Tibial nerve (tissue), 4 donors: Measurements from ENCODE around the gene SORCS2. TPM values are rescaled to one million over a fixed set of nuclear protein-coding genes. Genes with fewer than 3 reads are reported as not detected.

Experiments
- DNase-seq, 2 donors: peaks; one replicate each; pipeline ENCODE4 v3.0.0-alpha.2; 2019; ENCODE audit warnings: low spot score in 2 of 2
- H3K27ac ChIP-seq, 4 donors: fragments of 200-600 bp; sonication (generic) in 3 of 4; one replicate each; pipeline ENCODE4 v1.5.1; 2017 to 2019; ENCODE audit warnings: mild to moderate bottlenecking in 1 of 4
- H3K27me3 ChIP-seq, 2 donors: fragments of 200-600 bp; sonication (generic) in 1 of 2; one replicate each; pipeline versions ENCODE4 v1.5.1 to v1.6.0; 2017 to 2019
- H3K36me3 ChIP-seq, 3 donors: fragments of 200-600 bp; sonication (generic); one replicate each; pipeline ENCODE4 v1.5.1; 2018 to 2019
- H3K4me1 ChIP-seq, 4 donors: fragments of 200-600 bp; sonication (generic) in 3 of 4; one replicate each; pipeline ENCODE4 v1.5.1; 2017 to 2019
- H3K4me3 ChIP-seq, 4 donors: fragments of 200-600 bp; sonication (generic) in 3 of 4; one replicate each; pipeline ENCODE4 v1.5.1; 2017 to 2019; ENCODE audit warnings: mild to moderate bottlenecking in 1 of 4, moderate library complexity in 1 of 4
- H3K9me3 ChIP-seq, 4 donors: fragments of 200-600 bp; sonication (generic) in 3 of 4; one replicate each; pipeline ENCODE4 v1.5.1; 2017 to 2019
- CTCF ChIP-seq, 5 experiments: fragments of 200-600 bp in 3 of 5; fragments of 450-650 bp in 2 of 5; sonication (generic) in 3 of 5; IDR thresholded peaks; one replicate each; pipeline ENCODE4 v1.5.1; 2016 to 2019; ENCODE audit warnings: antibody characterized with exemption in 5 of 5, mild to moderate bottlenecking in 3 of 5, moderate library complexity in 2 of 5
- EP300 ChIP-seq, 2 donors: sonication (generic); formaldehyde crosslinking; IDR thresholded peaks; one replicate each; pipeline ENCODE4 v1.6.1; 2017; ENCODE audit warnings: antibody characterized with exemption in 2 of 2, mild to moderate bottlenecking in 1 of 2
- POLR2A ChIP-seq, 2 donors: fragments of 450-650 bp; IDR thresholded peaks; one replicate each; pipeline ENCODE4 v1.6.1; 2017; ENCODE audit warnings: antibody characterized with exemption in 2 of 2, mild to moderate bottlenecking in 2 of 2, moderate library complexity in 2 of 2
- WGBS, 2 donors: methylation state at CpG; one replicate each; pipeline ENCODE4 v1.1.5; 2018; 5-methylcytosine and 5-hydroxymethylcytosine counted together
- total RNA-seq, 4 donors: library from RNA; depleted of rRNA; stranded (reverse); fragments of >200 nt; gene quantifications; one replicate each; pipeline ENCODE4 v1.1.0, GENCODE V29; 2016

Gene SORCS2
- total RNA-seq, 4 donors from 2014 or later, result 15.6 to 48.9 (median 38.3) TPM

GRCh38 chr4:7397206-7398103 is 205.1 kb downstream of the SORCS2 start:
- H3K4me1 ChIP-seq, result peaks cover 0 to 26% (median 0%) of the 10 kb centered on the region in 4 donors
- H3K9me3 ChIP-seq, result no peaks in the 10 kb centered on the region
- H3K27me3 ChIP-seq, result no peaks in the 10 kb centered on the region
- no peaks in the 10 kb centered on the region for H3K36me3 ChIP-seq
- 79 to 83% methylated on average over 24 of the region's 24 CpGs for WGBS, 2 donors
- no peak for TF ChIP-seq POLR2A (IDR thresholded peaks at IDR 0.05)
- no peak for TF ChIP-seq CTCF (IDR thresholded peaks at IDR 0.05)
- TF ChIP-seq EP300 (IDR thresholded peaks at IDR 0.05), result no peak
- no peak for DNase-seq
- no peak overlapping the region for H3K27ac ChIP-seq
- no peak overlapping the region for H3K4me3 ChIP-seq

- Histone ChIP-seq H3K27me3 (no peaks in the 10 kb centered on the region), H3K36me3 (no peaks in the 10 kb centered on the region), H3K9me3 (no peaks in the 10 kb centered on the region), H3K4me3 (no peak overlapping the region), H3K27ac (no peak overlapping the region), H3K4me1 (peaks cover 0 to 20% (median 0%) of the 10 kb centered on the region in 4 donors)
- WGBS, 2 donors, result 27 to 41% methylated on average over 6 of the region's 6 CpGs
- DNase-seq, result no peak
- TF ChIP-seq CTCF (IDR thresholded peaks at IDR 0.05) (no peak), POLR2A (IDR thresholded peaks at IDR 0.05) (no peak), EP300 (IDR thresholded peaks at IDR 0.05) (no peak)
These were observed 205.7 kb downstream of the SORCS2 start for GRCh38 chr4:7398104-7398423.

- Histone ChIP-seq H3K27ac (no peak overlapping the region), H3K4me1 (peaks cover 0 to 12% (median 0%) of the 10 kb centered on the region in 4 donors), H3K9me3 (no peaks in the 10 kb centered on the region), H3K4me3 (no peak overlapping the region), H3K27me3 (no peaks in the 10 kb centered on the region), H3K36me3 (no peaks in the 10 kb centered on the region)
- no peak for TF ChIP-seq EP300 (IDR thresholded peaks at IDR 0.05)
- no peak for TF ChIP-seq CTCF (IDR thresholded peaks at IDR 0.05)
- TF ChIP-seq POLR2A (IDR thresholded peaks at IDR 0.05), result no peak
- no peak for DNase-seq
- WGBS, 2 donors, result 66 to 71% methylated on average over 8 of the region's 8 CpGs
These were observed 206.6 kb downstream of the SORCS2 start for GRCh38 chr4:7398788-7399439.

GRCh38 chr4:7399440-7400234 is 207.3 kb downstream of the SORCS2 start:
- 68 to 84% methylated on average over 12 to 16 of the region's 16 CpGs for WGBS, 2 donors
- Histone ChIP-seq H3K4me1 (peaks cover 0 to 10% (median 0%) of the 10 kb centered on the region in 4 donors), H3K27ac (no peak overlapping the region), H3K4me3 (no peak overlapping the region), H3K9me3 (peaks cover 0 to under 1% (median 0%) of the 10 kb centered on the region in 4 donors), H3K27me3 (no peaks in the 10 kb centered on the region), H3K36me3 (no peaks in the 10 kb centered on the region)
- DNase-seq, result no peak
- no peak for TF ChIP-seq EP300 (IDR thresholded peaks at IDR 0.05)
- TF ChIP-seq CTCF (IDR thresholded peaks at IDR 0.05), result no peak
- no peak for TF ChIP-seq POLR2A (IDR thresholded peaks at IDR 0.05)
